Tibial nerve (tissue), 4 donors: ENCODE data around the gene DHRSX. TPM values are rescaled to one million over a fixed set of nuclear protein-coding genes. Genes with fewer than 3 reads are reported as not detected.

Source experiments
- DNase-seq, 2 donors: peaks; one replicate each; pipeline ENCODE4 v3.0.0-alpha.2; 2019; ENCODE audit warnings: low spot score in 2 of 2
- H3K27ac ChIP-seq, 4 donors: fragments of 200-600 bp; sonication (generic) in 3 of 4; one replicate each; pipeline ENCODE4 v1.5.1; 2017 to 2019; ENCODE audit warnings: mild to moderate bottlenecking in 1 of 4
- H3K27me3 ChIP-seq, 2 donors: fragments of 200-600 bp; sonication (generic) in 1 of 2; one replicate each; pipeline versions ENCODE4 v1.5.1 to v1.6.0; 2017 to 2019
- H3K36me3 ChIP-seq, 3 donors: fragments of 200-600 bp; sonication (generic); one replicate each; pipeline ENCODE4 v1.5.1; 2018 to 2019
- H3K4me1 ChIP-seq, 4 donors: fragments of 200-600 bp; sonication (generic) in 3 of 4; one replicate each; pipeline ENCODE4 v1.5.1; 2017 to 2019
- H3K4me3 ChIP-seq, 4 donors: fragments of 200-600 bp; sonication (generic) in 3 of 4; one replicate each; pipeline ENCODE4 v1.5.1; 2017 to 2019; ENCODE audit warnings: mild to moderate bottlenecking in 1 of 4, moderate library complexity in 1 of 4
- H3K9me3 ChIP-seq, 4 donors: fragments of 200-600 bp; sonication (generic) in 3 of 4; one replicate each; pipeline ENCODE4 v1.5.1; 2017 to 2019
- CTCF ChIP-seq, 5 experiments: fragments of 200-600 bp in 3 of 5; fragments of 450-650 bp in 2 of 5; sonication (generic) in 3 of 5; IDR thresholded peaks; one replicate each; pipeline ENCODE4 v1.5.1; 2016 to 2019; ENCODE audit warnings: antibody characterized with exemption in 5 of 5, mild to moderate bottlenecking in 3 of 5, moderate library complexity in 2 of 5
- EP300 ChIP-seq, 2 donors: sonication (generic); formaldehyde crosslinking; IDR thresholded peaks; one replicate each; pipeline ENCODE4 v1.6.1; 2017; ENCODE audit warnings: antibody characterized with exemption in 2 of 2, mild to moderate bottlenecking in 1 of 2
- POLR2A ChIP-seq, 2 donors: fragments of 450-650 bp; IDR thresholded peaks; one replicate each; pipeline ENCODE4 v1.6.1; 2017; ENCODE audit warnings: antibody characterized with exemption in 2 of 2, mild to moderate bottlenecking in 2 of 2, moderate library complexity in 2 of 2
- WGBS, 2 donors: methylation state at CpG; one replicate each; pipeline ENCODE4 v1.1.5; 2018; 5-methylcytosine and 5-hydroxymethylcytosine counted together
- total RNA-seq, 4 donors: library from RNA; depleted of rRNA; stranded (reverse); fragments of >200 nt; gene quantifications; one replicate each; pipeline ENCODE4 v1.1.0, GENCODE V29; 2016

Gene DHRSX
- total RNA-seq, 4 donors from 2014 or later, result 20.3 to 44.3 (median 31.7) TPM

GRCh38 chrX:2427147-2427546 lies 73.6 kb downstream of the DHRSX start:
- DNase-seq, result no peak
- H3K27ac ChIP-seq, result no peak overlapping the region
- peaks cover 0 to 42% (median 0%) of the 10 kb centered on the region in 3 donors for H3K36me3 ChIP-seq
- 86 to 91% methylated on average over 7 of the region's 7 CpGs for WGBS, 2 donors
- H3K4me1 ChIP-seq, result no peaks in the 10 kb centered on the region
- no peak overlapping the region for H3K4me3 ChIP-seq
- peaks cover 0 to 7% (median 0%) of the 10 kb centered on the region in 4 donors for H3K9me3 ChIP-seq
- no peaks in the 10 kb centered on the region for H3K27me3 ChIP-seq
- TF ChIP-seq POLR2A (IDR thresholded peaks at IDR 0.05), result no peak
- no peak for TF ChIP-seq CTCF (IDR thresholded peaks at IDR 0.05)
- TF ChIP-seq EP300 (IDR thresholded peaks at IDR 0.05), result no peak

- Histone ChIP-seq H3K36me3 (peaks cover 0 to 46% (median 0%) of the 10 kb centered on the region in 3 donors), H3K27ac (no peak overlapping the region), H3K9me3 (peaks cover 0 to 7% (median 0%) of the 10 kb centered on the region in 4 donors), H3K27me3 (no peaks in the 10 kb centered on the region), H3K4me1 (no peaks in the 10 kb centered on the region), H3K4me3 (no peak overlapping the region)
- no peak for DNase-seq
- TF ChIP-seq EP300 (IDR thresholded peaks at IDR 0.05) (no peak), POLR2A (IDR thresholded peaks at IDR 0.05) (no peak), CTCF (IDR thresholded peaks at IDR 0.05) (no peak)
Observed at GRCh38 chrX:2426289-2426882, 74.4 kb downstream of the DHRSX start.

- Histone ChIP-seq H3K36me3 (peaks cover 0 to 54% (median 0%) of the 10 kb centered on the region in 3 donors), H3K9me3 (peaks cover 0 to 7% (median 0%) of the 10 kb centered on the region in 4 donors), H3K27me3 (no peaks in the 10 kb centered on the region), H3K4me1 (no peaks in the 10 kb centered on the region), H3K4me3 (no peak overlapping the region), H3K27ac (no peak overlapping the region)
- DNase-seq, result no peak
- WGBS, 2 donors, result 91 to 93% methylated on average over 13 of the region's 13 CpGs
- no peak for TF ChIP-seq POLR2A (IDR thresholded peaks at IDR 0.05)
- no peak for TF ChIP-seq CTCF (IDR thresholded peaks at IDR 0.05)
- TF ChIP-seq EP300 (IDR thresholded peaks at IDR 0.05), result no peak
Observed at GRCh38 chrX:2425286-2426071, 75.3 kb downstream of the DHRSX start.

GRCh38 chrX:2424317-2424716 lies 76.5 kb downstream of the DHRSX start:
- no peak for DNase-seq
- H3K9me3 ChIP-seq, result peaks cover 0 to 7% (median 0%) of the 10 kb centered on the region in 4 donors
- H3K27ac ChIP-seq, result no peak overlapping the region
- no peaks in the 10 kb centered on the region for H3K27me3 ChIP-seq
- H3K4me3 ChIP-seq, result no peak overlapping the region
- peaks cover 0 to 61% (median 0%) of the 10 kb centered on the region in 3 donors for H3K36me3 ChIP-seq
- TF ChIP-seq EP300 (IDR thresholded peaks at IDR 0.05), result no peak
- TF ChIP-seq POLR2A (IDR thresholded peaks at IDR 0.05), result no peak
- TF ChIP-seq CTCF (IDR thresholded peaks at IDR 0.05), result no peak
- 89 to 90% methylated on average over 2 of the region's 2 CpGs for WGBS, 2 donors
- H3K4me1 ChIP-seq, result no peaks in the 10 kb centered on the region

- H3K36me3 ChIP-seq, result peaks cover 0 to 65% (median 0%) of the 10 kb centered on the region in 3 donors
Observed at GRCh38 chrX:2423899-2424298, 76.9 kb downstream of the DHRSX start.

More at GRCh38 chrX:2423899-2424298, 76.9 kb downstream of the DHRSX start:
- Histone ChIP-seq H3K27me3 (no peaks in the 10 kb centered on the region), H3K27ac (no peak overlapping the region), H3K4me1 (no peaks in the 10 kb centered on the region), H3K9me3 (peaks cover 0 to 7% (median 0%) of the 10 kb centered on the region in 4 donors), H3K4me3 (no peak overlapping the region)
- TF ChIP-seq CTCF (IDR thresholded peaks at IDR 0.05) (no peak), POLR2A (IDR thresholded peaks at IDR 0.05) (no peak), EP300 (IDR thresholded peaks at IDR 0.05) (no peak)
- no peak for DNase-seq
- 66 to 74% methylated on average over 4 of the region's 4 CpGs for WGBS, 2 donors
